DND-41 (cell line): ENCODE data around the gene IFIH1.

Experiments used
- ATAC-seq: fragments of 200-7000 bp; cut with Tn5 transposase; 3 replicates; pipeline ENCODE4 v1.9.1; 2021; ENCODE audit warnings: low read depth; ENCODE audit not compliant: insufficient read depth
- DNase-seq: peaks from one replicate; pipeline ENCODE4 v3.0.0-alpha.2; 2020
- H2AFZ ChIP-seq: 2 replicates; pipeline ENCODE4 v1.6.0; 2012; ENCODE audit warnings: low read depth, low read length
- H3K27ac ChIP-seq: 2 replicates; pipeline ENCODE4 v1.5.1; 2012; ENCODE audit warnings: low read length, inconsistent platforms
- H3K27me3 ChIP-seq: fragments of 200-600 bp; sonication (generic); 2 replicates; pipeline ENCODE4 v1.6.0; 2012; ENCODE audit warnings: low read length, mild to moderate bottlenecking, inconsistent platforms; ENCODE audit not compliant: insufficient read depth, poor library complexity
- H3K36me3 ChIP-seq: 2 replicates; pipeline ENCODE4 v1.5.1; 2012; ENCODE audit warnings: low read length, inconsistent platforms; ENCODE audit not compliant: insufficient read depth
- H3K4me1 ChIP-seq: 2 replicates; pipeline ENCODE4 v1.5.1; 2012; ENCODE audit warnings: mild to moderate bottlenecking, low read length; ENCODE audit not compliant: insufficient read depth
- H3K4me2 ChIP-seq: 2 replicates; pipeline ENCODE4 v1.6.0; 2012; ENCODE audit warnings: mild to moderate bottlenecking, moderate library complexity, low read length, inconsistent platforms; ENCODE audit not compliant: insufficient read depth
- H3K4me3 ChIP-seq, 2 experiments: fragments of 200-600 bp in 1 of 2; shearing (Covaris generic) in 1 of 2; 2 replicates each; pipeline ENCODE4 v1.5.1; 2012 to 2016; ENCODE audit warnings: inconsistent platforms in 2 of 2, low read length in 2 of 2, mild to moderate bottlenecking in 2 of 2, low read depth in 1 of 2, moderate library complexity in 1 of 2
- H3K79me2 ChIP-seq: 2 replicates; pipeline ENCODE4 v1.6.0; 2012; ENCODE audit warnings: low read length, inconsistent platforms; ENCODE audit not compliant: insufficient read depth
- H3K9ac ChIP-seq: 2 replicates; pipeline ENCODE4 v1.6.0; 2012; ENCODE audit warnings: low read depth, mild to moderate bottlenecking, inconsistent platforms, low read length, moderate library complexity
- H3K9me3 ChIP-seq: 2 replicates; pipeline ENCODE4 v1.5.1; 2012; ENCODE audit warnings: low read length, moderate library complexity, mild to moderate bottlenecking, inconsistent platforms; ENCODE audit not compliant: insufficient read depth, severe bottlenecking
- H4K20me1 ChIP-seq: 2 replicates; pipeline ENCODE4 v1.6.0; 2012; ENCODE audit warnings: low read length; ENCODE audit not compliant: insufficient read depth
- CTCF ChIP-seq: IDR thresholded peaks from 2 replicates; pipeline ENCODE4 v1.5.1; 2012; ENCODE audit warnings: borderline replicate concordance, low read length, moderate library complexity, mild to moderate bottlenecking; ENCODE audit not compliant: poor library complexity, severe bottlenecking; ENCODE audit errors: extremely low read depth
- EZH2 ChIP-seq: IDR thresholded peaks from 3 replicates; pipeline ENCODE4 v1.6.1; 2012; ENCODE audit warnings: borderline replicate concordance, low read depth, mild to moderate bottlenecking, moderate library complexity, low read length, inconsistent platforms; ENCODE audit not compliant: severe bottlenecking

IFIH1 gene

DNA sequence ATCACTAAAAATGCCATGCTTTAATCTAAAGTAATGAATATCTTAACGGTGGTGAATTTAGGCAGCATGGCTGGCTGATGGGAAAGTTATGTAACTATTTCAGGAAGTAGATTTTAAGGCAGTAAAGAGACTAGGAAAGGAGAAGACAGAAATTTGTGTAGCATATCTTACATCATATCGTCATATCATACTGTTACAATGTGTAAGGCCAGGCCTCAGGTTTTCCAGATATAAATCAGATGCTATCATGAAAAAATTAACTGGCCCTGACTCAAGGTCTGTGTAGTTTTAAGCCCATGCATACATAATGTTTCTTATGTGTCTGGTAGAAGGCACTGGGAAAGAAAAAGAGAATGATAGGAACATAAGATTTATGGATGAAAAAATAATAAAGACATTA is 66.3 kb downstream of the IFIH1 start:
- Histone ChIP-seq H3K9ac (no peak overlapping the region), H3K9me3 (no peaks in the 10 kb centered on the region), H2AFZ (no peak overlapping the region), H3K36me3 (no peaks in the 10 kb centered on the region), H4K20me1 (no peaks in the 10 kb centered on the region), H3K27me3 (no peaks in the 10 kb centered on the region), H3K27ac (no peak overlapping the region), H3K4me2 (no peak overlapping the region), H3K4me3 (no peak overlapping the region), H3K79me2 (no peaks in the 10 kb centered on the region), H3K4me1 (no peaks in the 10 kb centered on the region)
- TF ChIP-seq CTCF = no peak
- TF ChIP-seq EZH2 = no peak
- ATAC-seq (no peak), DNase-seq (no peak)

- no peak overlapping the region for H3K4me3 ChIP-seq
- no peaks in the 10 kb centered on the region for H3K9me3 ChIP-seq
- no peaks in the 10 kb centered on the region for H3K4me1 ChIP-seq
- no peak for TF ChIP-seq CTCF
- TF ChIP-seq EZH2 = no peak
- H3K4me2 ChIP-seq = no peak overlapping the region
- ATAC-seq = no peak
- DNase-seq = no peak
- H3K79me2 ChIP-seq = no peaks in the 10 kb centered on the region
- H3K36me3 ChIP-seq = no peaks in the 10 kb centered on the region
- no peak overlapping the region for H2AFZ ChIP-seq
- no peaks in the 10 kb centered on the region for H4K20me1 ChIP-seq
- peaks cover 3% of the 10 kb centered on the region for H3K27me3 ChIP-seq
- H3K27ac ChIP-seq = no peak overlapping the region
- no peak overlapping the region for H3K9ac ChIP-seq
Measured at GRCh38 chr2:162245781-162246180, 72.7 kb downstream of the IFIH1 start.

DNA sequence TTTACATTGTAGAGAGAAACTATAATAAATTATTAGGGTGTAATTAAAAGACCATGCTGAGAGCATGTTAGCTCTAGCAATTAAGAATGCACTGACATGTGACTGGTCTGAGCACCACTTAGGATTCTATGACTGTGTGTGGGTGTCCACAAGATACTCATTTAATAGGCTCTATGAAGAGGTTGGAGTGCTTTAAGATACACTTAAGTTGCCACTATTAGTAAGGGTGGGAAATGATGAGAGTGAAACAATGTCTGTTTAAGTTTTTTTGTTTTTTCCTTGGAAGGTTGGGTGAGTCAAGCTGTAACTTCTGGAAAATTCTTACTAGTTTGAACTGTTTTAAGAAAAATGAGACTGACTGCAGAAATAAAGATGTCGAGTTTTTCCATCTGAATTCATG is 73.4 kb downstream of the IFIH1 start:
- Histone ChIP-seq H3K36me3 (no peaks in the 10 kb centered on the region), H3K4me1 (no peaks in the 10 kb centered on the region), H4K20me1 (no peaks in the 10 kb centered on the region), H3K9ac (no peak overlapping the region), H3K4me2 (no peak overlapping the region), H3K27ac (no peak overlapping the region), H3K79me2 (no peaks in the 10 kb centered on the region), H3K9me3 (no peaks in the 10 kb centered on the region), H3K4me3 (no peak overlapping the region), H3K27me3 (peaks cover 6% of the 10 kb centered on the region), H2AFZ (no peak overlapping the region)
- no peak for ATAC-seq
- no peak for DNase-seq
- no peak for TF ChIP-seq CTCF
- no peak for TF ChIP-seq EZH2

- H3K27ac ChIP-seq = no peak overlapping the region
- no peak overlapping the region for H2AFZ ChIP-seq
- no peak for TF ChIP-seq CTCF
- TF ChIP-seq EZH2 = no peak
- H3K4me3 ChIP-seq = no peak overlapping the region
- H3K4me2 ChIP-seq = no peak overlapping the region
- H4K20me1 ChIP-seq = no peaks in the 10 kb centered on the region
- H3K27me3 ChIP-seq = peaks cover 6% of the 10 kb centered on the region
- no peaks in the 10 kb centered on the region for H3K36me3 ChIP-seq
- no peaks in the 10 kb centered on the region for H3K79me2 ChIP-seq
- ATAC-seq = no peak
- DNase-seq = no peak
- H3K4me1 ChIP-seq = no peaks in the 10 kb centered on the region
- H3K9me3 ChIP-seq = no peaks in the 10 kb centered on the region
- H3K9ac ChIP-seq = no peak overlapping the region
Measured at GRCh38 chr2:162244541-162245031, 73.9 kb downstream of the IFIH1 start.
